ENCODE measurements around the gene DSP. TPM values are rescaled to one million over a fixed set of nuclear protein-coding genes. Genes with fewer than 3 reads are reported as not detected.

The DSP gene
- total RNA-seq, 1 donor from 2014 or later = 314 TPM

GRCh38 chr6:7557652-7558051 is 16.2 kb downstream of the DSP start:
- ATAC-seq (no peak), DNase-seq (no peak)
- intact Hi-C loops (cut with micrococcal nuclease) = no loop called here

GRCh38 chr6:7558781-7559180 is 17.3 kb downstream of the DSP start:
- DNase-seq = no peak
- no peak for ATAC-seq
- intact Hi-C loops (cut with micrococcal nuclease) = no loop called here

- intact Hi-C loops (cut with micrococcal nuclease) = no loop called here
- no peak for DNase-seq
- ATAC-seq = no peak
Observed at GRCh38 chr6:7559196-7559595, 17.7 kb downstream of the DSP start.

GRCh38 chr6:7559651-7560385 is 18.3 kb downstream of the DSP start:
- ATAC-seq (no peak), DNase-seq (no peak)
- intact Hi-C loops (cut with micrococcal nuclease) = loop anchor here (10.0 kb wide), 1 partner anchor 145 kb away; no protein-coding TSS in a partner anchor

GRCh38 chr6:7561153-7561964 is 19.9 kb downstream of the DSP start:
- DNase-seq (peak; percentile 52), ATAC-seq (peak; percentile 93)
- intact Hi-C loops (cut with micrococcal nuclease) = loop anchor here (10.0 kb wide), 1 partner anchor 147 kb away; no protein-coding TSS in a partner anchor

GRCh38 chr6:7562769-7563168 is 21.3 kb downstream of the DSP start:
- ATAC-seq (no peak), DNase-seq (no peak)
- intact Hi-C loops (cut with micrococcal nuclease) = loop anchor here (10.0 kb wide), 1 partner anchor 148 kb away; no protein-coding TSS in a partner anchor

GRCh38 chr6:7566107-7566506 is 24.6 kb downstream of the DSP start:
- DNase-seq = no peak
- no peak for ATAC-seq
- intact Hi-C loops (cut with micrococcal nuclease) = loop anchor here (10.0 kb wide), 1 partner anchor 151 kb away; no protein-coding TSS in a partner anchor

GRCh38 chr6:7566617-7567173 is 25.2 kb downstream of the DSP start:
- intact Hi-C loops (cut with micrococcal nuclease) = loop anchor here (10.0 kb wide), 1 partner anchor 152 kb away; no protein-coding TSS in a partner anchor
- ATAC-seq = no peak
- DNase-seq = no peak

- ATAC-seq = no peak
- no peak for DNase-seq
- intact Hi-C loops (cut with micrococcal nuclease) = loop anchor here (10.0 kb wide), 1 partner anchor 153 kb away; no protein-coding TSS in a partner anchor
Observed at GRCh38 chr6:7568021-7568420, 26.6 kb downstream of the DSP start.

GRCh38 chr6:7569082-7569481 is 27.6 kb downstream of the DSP start:
- no peak for ATAC-seq
- no peak for DNase-seq
- intact Hi-C loops (cut with micrococcal nuclease) = loop anchor here (10.0 kb wide), 1 partner anchor 154 kb away; no protein-coding TSS in a partner anchor

GRCh38 chr6:7572213-7572943 is 30.9 kb downstream of the DSP start:
- intact Hi-C loops (cut with micrococcal nuclease) = no loop called here
- ATAC-seq = no peak
- DNase-seq = no peak

GRCh38 chr6:7574500-7574899 is 33.0 kb downstream of the DSP start:
- no peak for ATAC-seq

GRCh38 chr6:7578516-7578915 is 37.0 kb downstream of the DSP start:
- DNase-seq = no peak
- no peak for ATAC-seq
- intact Hi-C loops (cut with micrococcal nuclease) = no loop called here

More at GRCh38 chr6:7574500-7574899, 33.0 kb downstream of the DSP start:
- intact Hi-C loops (cut with micrococcal nuclease) = no loop called here
- DNase-seq = no peak

GRCh38 chr6:7578931-7579330 is 37.5 kb downstream of the DSP start:
- ATAC-seq = no peak
- no peak for DNase-seq
- intact Hi-C loops (cut with micrococcal nuclease) = no loop called here

- ATAC-seq (no peak), DNase-seq (no peak)
- intact Hi-C loops (cut with micrococcal nuclease) = no loop called here
Observed at GRCh38 chr6:7579851-7580250, 38.4 kb downstream of the DSP start.

- ATAC-seq (no peak), DNase-seq (no peak)
- intact Hi-C loops (cut with micrococcal nuclease) = no loop called here
Observed at GRCh38 chr6:7580537-7580926, 39.1 kb downstream of the DSP start.

- DNase-seq = no peak
- intact Hi-C loops (cut with micrococcal nuclease) = no loop called here
- no peak for ATAC-seq
Observed at GRCh38 chr6:7580927-7581618, 39.6 kb downstream of the DSP start.

GRCh38 chr6:7585287-7585930 is 43.9 kb downstream of the DSP start:
- ATAC-seq = no peak
- no peak for DNase-seq
- intact Hi-C loops (cut with micrococcal nuclease) = no loop called here

Measured in left ventricle myocardium superior (tissue), 1 donor.